HepG2 (cell line): ENCODE measurements around the gene MTMR6. TPM values are rescaled to one million over a fixed set of nuclear protein-coding genes. Genes with fewer than 3 reads are reported as not detected.

Experiments used
- ATAC-seq: fragments of 200-7000 bp; cut with Tn5 transposase; 3 replicates; pipeline ENCODE4 v1.9.1; 2020; ENCODE audit warnings: mild to moderate bottlenecking, moderate library complexity
- Bru-seq: library from RNA; stranded (reverse); fragments of 400-500 nt; gene quantifications from one replicate; lab custom pipeline; 2021; lab: Mats Ljungman, UMichigan
- BruChase-seq, 2 experiments: library from RNA; stranded (reverse); fragments of 400-500 nt; gene quantifications; one replicate each; lab custom pipeline; 2021; lab: Mats Ljungman, UMichigan
- BruUV-seq: library from RNA; stranded (reverse); fragments of 400-500 nt; replicated peaks from 2 replicates; lab custom pipeline; 2021; lab: Mats Ljungman, UMichigan
- CTCF ChIA-PET: fragments of 300-600 bp; formaldehyde crosslinking; extraction: SDS; loops from one replicate; lab custom pipeline; 2021; ENCODE audit warnings: low total read pairs, inconsistent platforms, low intra/inter-chr PET ratio; lab: Yijun Ruan, JAX
- POLR2A ChIA-PET: fragments of 350-600 bp; sonication (Branson Sonifier 250); formaldehyde crosslinking; loops from one replicate; lab custom pipeline; 2020; ENCODE audit warnings: antibody characterized with exemption, inconsistent platforms; lab: Yijun Ruan, JAX
- DNase-seq: peaks from one replicate; pipeline ENCODE4 v3.0.0-alpha.2; 2015; ENCODE audit warnings: low spot score
- FAIRE-seq: peaks from 3 replicates; lab custom pipeline; 2011; peaks lifted over from hg19 to GRCh38; lab: Jason Lieb, UNC
- H2AFZ ChIP-seq: one replicate; pipeline ENCODE4 v1.6.1; 2011; ENCODE audit warnings: low read length, inconsistent platforms
- H3K27ac ChIP-seq: fragments of 300-600 bp; 3 replicates; pipeline ENCODE4 v1.8.0; 2011; ENCODE audit warnings: mixed run types, mild to moderate bottlenecking, mixed read lengths, low read length, inconsistent platforms; ENCODE audit not compliant: insufficient read depth; ENCODE audit errors: extremely low read length
- H3K27me3 ChIP-seq, 2 experiments: fragments of 200-600 bp in 1 of 2; 2 replicates in 1 of 2; 3 replicates in 1 of 2; pipeline versions ENCODE4 v1.6.0 to v1.8.0; 2011; ENCODE audit warnings: low read length in 2 of 2, mild to moderate bottlenecking in 2 of 2, moderate library complexity in 2 of 2, inconsistent platforms in 1 of 2; ENCODE audit not compliant: insufficient read depth in 2 of 2, control insufficient read depth in 1 of 2
- H3K36me3 ChIP-seq, 2 experiments: fragments of 200-600 bp in 1 of 2; replicated peaks in 1 of 2; 2 replicates in 1 of 2; 3 replicates in 1 of 2; pipeline versions ENCODE4 v1.5.1 to v1.8.0; 2011; ENCODE audit warnings: low read length in 2 of 2, inconsistent platforms in 1 of 2; ENCODE audit not compliant: insufficient read depth in 2 of 2, control insufficient read depth in 1 of 2
- H3K4me1 ChIP-seq: 2 replicates; pipeline ENCODE4 v1.5.1; 2012; ENCODE audit warnings: low read length, inconsistent platforms; ENCODE audit not compliant: insufficient read depth
- H3K4me2 ChIP-seq: 2 replicates; pipeline ENCODE4 v1.6.0; 2011; ENCODE audit warnings: low read depth, low read length, inconsistent platforms
- H3K4me3 ChIP-seq, 3 experiments: fragments of 200-600 bp in 1 of 3; sonication (generic), shearing (Covaris generic) in 1 of 3; replicated peaks in 1 of 3; 2 replicates each; pipeline ENCODE4 v1.5.1; 2011 to 2016; ENCODE audit warnings: low read length in 3 of 3, inconsistent platforms in 2 of 3, low read depth in 2 of 3, mild to moderate bottlenecking in 2 of 3, control low read depth in 1 of 3, mixed read lengths in 1 of 3; ENCODE audit not compliant: insufficient read depth in 1 of 3
- H3K79me2 ChIP-seq: one replicate; pipeline ENCODE4 v1.6.1; 2011; ENCODE audit warnings: low read length, inconsistent platforms; ENCODE audit not compliant: insufficient read depth
- H3K9ac ChIP-seq: 2 replicates; pipeline ENCODE4 v1.6.0; 2011; ENCODE audit warnings: mild to moderate bottlenecking, low read depth, low read length, inconsistent platforms; ENCODE audit not compliant: insufficient read depth
- H3K9me3 ChIP-seq: 2 replicates; pipeline ENCODE4 v1.5.1; 2012; ENCODE audit warnings: mild to moderate bottlenecking, low read length
- H4K20me1 ChIP-seq: 2 replicates; pipeline ENCODE4 v1.6.0; 2011; ENCODE audit warnings: inconsistent platforms, mild to moderate bottlenecking, low read length, moderate library complexity; ENCODE audit not compliant: insufficient read depth
- ATF7-NPFF ChIP-seq: sonication (generic); formaldehyde crosslinking; IDR thresholded peaks from 2 replicates; pipeline ENCODE4 v1.8.1; 2023; ENCODE audit warnings: mild to moderate bottlenecking, low read depth, missing genetic modification reagents, moderate library complexity
- ATM ChIP-seq: fragments of 450-650 bp; IDR thresholded peaks from 2 replicates; pipeline ENCODE4 v1.7.1; 2017; ENCODE audit warnings: mild to moderate bottlenecking, borderline replicate concordance
- BORCS8-MEF2B ChIP-seq: sonication (generic); formaldehyde crosslinking; IDR thresholded peaks from 2 replicates; pipeline ENCODE4 v1.8.0; 2022; ENCODE audit warnings: mild to moderate bottlenecking, missing genetic modification reagents
- FOSL1 ChIP-seq: sonication (generic); formaldehyde crosslinking; IDR thresholded peaks from 2 replicates; pipeline ENCODE4 v1.9.0; 2021; ENCODE audit warnings: missing genetic modification reagents, borderline replicate concordance
- HNRNPL ChIP-seq: fragments of 200-400 bp; formaldehyde crosslinking; IDR thresholded peaks from 2 replicates; pipeline ENCODE4 v1.6.1; 2017; ENCODE audit warnings: mild to moderate bottlenecking, low read depth, low read length
- NFRKB ChIP-seq: fragments of 450-650 bp; IDR thresholded peaks from 2 replicates; pipeline ENCODE4 v1.6.1; 2017
- PHF8 ChIP-seq: sonication (generic); formaldehyde crosslinking; IDR thresholded peaks from 2 replicates; pipeline ENCODE4 v1.5.0; 2020; ENCODE audit warnings: missing genetic modification reagents
- RFXAP ChIP-seq: sonication (generic); formaldehyde crosslinking; IDR thresholded peaks from 2 replicates; pipeline ENCODE4 v1.4.0; 2020; ENCODE audit warnings: missing genetic modification reagents, borderline replicate concordance
- SMARCC2 ChIP-seq: fragments of 450-650 bp; IDR thresholded peaks from 2 replicates; pipeline ENCODE4 v1.6.1; 2017; ENCODE audit warnings: antibody characterized with exemption, mild to moderate bottlenecking
- TMF1 ChIP-seq: sonication (generic); formaldehyde crosslinking; IDR thresholded peaks from 2 replicates; pipeline ENCODE4 v1.8.1; 2022; ENCODE audit warnings: low read depth, missing genetic modification reagents
- ZBTB4 ChIP-seq: sonication (generic); formaldehyde crosslinking; IDR thresholded peaks from 2 replicates; pipeline ENCODE4 v1.4.0; 2020; ENCODE audit warnings: missing genetic modification reagents, mild to moderate bottlenecking, borderline replicate concordance
- ZNF296 ChIP-seq: sonication (generic); formaldehyde crosslinking; conservative IDR thresholded peaks from 2 replicates; pipeline ENCODE4 v1.5.0; 2020; ENCODE audit warnings: mild to moderate bottlenecking, missing genetic modification reagents
- WGBS: methylation state at CpG from one replicate; pipeline ENCODE4 v1.1.6; 2017; ENCODE audit warnings: low lambda C conversion rate; 5-methylcytosine and 5-hydroxymethylcytosine counted together
- in situ Hi-C: cut with HindIII; loops from 2 replicates; pipeline ENCODE4 v1.10.0; 2017; ENCODE audit warnings: low pct_unique_long_range_greater_than_20kb; ENCODE audit not compliant: extremely low pct_ligation_motif_present
- intact Hi-C: fragments of 100-400 bp; cut with micrococcal nuclease; formaldehyde crosslinking; loops from one replicate; pipeline ENCODE4 v1.10.0; 2022; ENCODE audit not compliant: unreplicated experiment
- long read RNA-seq, 2 experiments: library from RNA in 1 of 2; library from polyadenylated mRNA in 1 of 2; stranded (forward) in 1 of 2; unstranded in 1 of 2; transcript quantifications; one replicate each; pipeline ENCODE4 v2.0.0, GENCODE V29; 2019 to 2022
- polyA minus RNA-seq, 3 experiments: library from RNA; depleted of rRNA, polyadenylated mRNA; stranded (reverse); fragments of >200 nt; gene quantifications; 2 replicates each; pipeline ENCODE4 v1.2.3, GENCODE V29; 2011; ENCODE audit warnings: low replicate concordance in 1 of 3
- polyA plus RNA-seq, 8 experiments: library from polyadenylated mRNA; depleted of rRNA in 3 of 8; stranded (reverse) in 7 of 8; unstranded in 1 of 8; fragments of >200 nt; fragmentation: Illumina TruSeq in 4 of 8; extraction: Trizol in 4 of 8; gene quantifications; 2 replicates each; pipeline versions ENCODE4 v1.2.1 to v1.2.3, GENCODE V29; 2011 to 2016; ENCODE audit warnings: low read depth in 4 of 8, missing spikeins in 1 of 8, mixed read lengths in 1 of 8; ENCODE audit not compliant: insufficient read depth in 1 of 8
- total RNA-seq, 5 experiments: library from RNA; depleted of rRNA; stranded (reverse); fragments of >200 nt; fragmentation: Illumina TruSeq; extraction: Trizol; gene quantifications; 2 replicates each; pipeline ENCODE4 v1.2.3, GENCODE V29; 2016; ENCODE audit warnings: low read depth in 1 of 5

The MTMR6 gene
- total RNA-seq (2016; rRNA removed; fragmentation: Illumina TruSeq; extraction: Trizol): 7.8 and 12.5 TPM in 2 replicates
- 0.79 and 0.91 TPM in 2 replicates for total RNA-seq (2016; cell fraction: cytosol; rRNA removed; fragmentation: Illumina TruSeq; extraction: Trizol; ENCODE audit: low read depth)
- total RNA-seq (2016; cell fraction: insoluble cytoplasmic fraction; rRNA removed; fragmentation: Illumina TruSeq; extraction: Trizol): 7.9 and 13.8 TPM in 2 replicates
- 3.2 and 3.4 TPM in 2 replicates for total RNA-seq (2016; cell fraction: membrane; rRNA removed; fragmentation: Illumina TruSeq; extraction: Trizol)
- 5.7 and 6.2 TPM in 2 replicates for total RNA-seq (2016; cell fraction: nucleus; rRNA removed; fragmentation: Illumina TruSeq; extraction: Trizol)
- polyA plus RNA-seq (2011; rRNA removed): 2.4 and 3.4 TPM in 2 replicates
- 1.3 and 2.1 TPM in 2 replicates for polyA plus RNA-seq (2011; cell fraction: cytosol; rRNA removed)
- 1.1 and 1.4 TPM in 2 replicates for polyA plus RNA-seq (2011; cell fraction: nucleus; rRNA removed)
- polyA plus RNA-seq (2012): 3.9 and 4.1 TPM in 2 replicates
- polyA plus RNA-seq (2016; cell fraction: cytosol; fragmentation: Illumina TruSeq; extraction: Trizol; ENCODE audit: low read depth): 0.24 and 0.27 TPM in 2 replicates
- 9.2 and 9.8 TPM in 2 replicates for polyA plus RNA-seq (2016; cell fraction: insoluble cytoplasmic fraction; fragmentation: Illumina TruSeq; extraction: Trizol; ENCODE audit: low read depth)
- 1.3 and 1.4 TPM in 2 replicates for polyA plus RNA-seq (2016; cell fraction: membrane; fragmentation: Illumina TruSeq; extraction: Trizol; ENCODE audit: low read depth)
- 6.0 and 6.2 TPM in 2 replicates for polyA plus RNA-seq (2016; cell fraction: nucleus; fragmentation: Illumina TruSeq; extraction: Trizol; ENCODE audit: insufficient read depth, low read depth)
- 2.6 and 3.3 TPM in 2 replicates for polyA minus RNA-seq (2011; rRNA and poly(A)+ RNA removed; ENCODE audit: low replicate concordance)
- polyA minus RNA-seq (2011; cell fraction: cytosol; rRNA and poly(A)+ RNA removed): 4.2 and 5.3 TPM in 2 replicates
- polyA minus RNA-seq (2011; cell fraction: nucleus; rRNA and poly(A)+ RNA removed): 4.8 and 5.1 TPM in 2 replicates
- Bru-seq, nascent RNA: percentile 58 among the genes with signal in this experiment
- BruChase-seq, experiment 1, labeled RNA remaining after a 6-hour chase: percentile 71 among the genes with signal in this experiment
- percentile 62 among the genes with signal in this experiment for BruChase-seq, experiment 2, labeled RNA remaining after a 2-hour chase
- long read RNA-seq, experiment 1, full-length matches to known transcripts: 4 of 5 reads
- long read RNA-seq, experiment 1, partial matches to known transcripts: 0 of 5 reads
- long read RNA-seq, experiment 1, other reads (novel, unspliced or antisense): 1 of 5 reads
- long read RNA-seq, experiment 2, full-length matches to known transcripts: 1 of 19 reads
- long read RNA-seq, experiment 2, partial matches to known transcripts: 1 of 19 reads
- long read RNA-seq, experiment 2, other reads (novel, unspliced or antisense): 17 of 19 reads

- peak; percentile 73 for DNase-seq
- peak within 1 kb of the TSS; percentile 92 for H3K4me2 ChIP-seq
- ATAC-seq: peak; percentile 98
- no peaks in the 10 kb centered on the region for H3K9me3 ChIP-seq
- H3K4me1 ChIP-seq: peaks cover 28% of the 10 kb centered on the region
- H3K36me3 ChIP-seq: no peaks in the 10 kb centered on the region
- H2AFZ ChIP-seq: peak within 1 kb of the TSS; percentile 80
- ChIA-PET CTCF (no interaction called here), POLR2A (no interaction called here)
- no peaks in the 10 kb centered on the region; the same call in 1 of the 2 replicates for H4K20me1 ChIP-seq
- H3K27me3 ChIP-seq: peaks cover 0 to 16% of the 10 kb centered on the region in 2 experiments; a peak in 1 of 5 replicates
- H3K9ac ChIP-seq: peak within 1 kb of the TSS; percentile 85
- BruUV-seq: no TSS peak
- peak within 1 kb of the TSS; percentile 90 to 98 (median 92) for H3K4me3 ChIP-seq
- peaks cover 9% of the 10 kb centered on the region for H3K79me2 ChIP-seq
- FAIRE-seq: peak; percentile 18
- peak within 1 kb of the TSS; percentile 70 for H3K27ac ChIP-seq
- intact Hi-C loops: loop anchor here (1.0 to 5.0 kb wide), 2 partner anchors 14 to 55 kb away; partner anchors contain the start of gene NUP58
- in situ Hi-C loops: no loop called here
- 3% methylated on average over 9 of the region's 65 CpGs for WGBS
- TF ChIP-seq ATM: no peak
- TF ChIP-seq SMARCC2: no peak
- peak; percentile 22; the same call in 1 of the 2 replicates for TF ChIP-seq BORCS8-MEF2B
- no peak for TF ChIP-seq HNRNPL
- peak; percentile 45; the same call in 1 of the 2 replicates for TF ChIP-seq ATF7-NPFF (CRISPR knock-in tag)
- no peak for TF ChIP-seq NFRKB
- TF ChIP-seq FOSL1 (CRISPR knock-in tag): no peak
- TF ChIP-seq RFXAP (CRISPR knock-in tag): no peak
- peak; percentile 86 for TF ChIP-seq PHF8 (CRISPR knock-in tag)
- TF ChIP-seq ZBTB4 (CRISPR knock-in tag): no peak
- 0 out of 2 replicates have a peak, but pooled peaks have one; percentile 82 for TF ChIP-seq TMF1 (CRISPR knock-in tag)
- no peak for TF ChIP-seq ZNF296 (CRISPR knock-in tag)
Observed at GRCh38 chr13:25286969-25287961, at the start of gene MTMR6. Gene MTMR6 (minus strand): TSS chr13:25287488. CDS start chr13:25287247, 241 bp downstream.
